ENCODE measurements around the gene ADGRE2.
"Not testable (repeated sequence)": the region's sequence is repeated elsewhere in the genome, so short reads cannot be mapped to it uniquely, and the experiment has no call there.

ADGRE2 gene

DNA sequence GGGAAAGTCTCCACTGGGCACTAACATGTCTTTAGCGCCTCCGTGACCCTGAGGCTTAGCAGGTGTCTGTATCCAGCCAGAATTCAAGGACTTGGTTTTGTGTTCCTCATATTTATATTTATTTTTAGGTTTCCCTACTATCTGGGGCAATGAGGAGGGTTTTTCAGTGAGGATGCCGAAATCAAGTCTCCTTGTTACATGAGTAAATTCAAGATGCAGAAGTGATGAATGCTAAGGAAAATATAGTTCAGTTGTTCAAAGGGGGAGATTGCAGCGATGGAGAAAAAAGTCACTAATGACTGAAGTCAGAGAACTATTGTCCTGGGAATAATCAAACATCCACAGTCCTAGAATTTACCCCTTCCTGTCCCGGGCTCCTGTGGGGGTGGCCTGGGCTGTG is 791 bp upstream of the ADGRE2 start:
- DNase-seq (ENCODE audit: low read depth in 3 of 3) = no peak

DNA sequence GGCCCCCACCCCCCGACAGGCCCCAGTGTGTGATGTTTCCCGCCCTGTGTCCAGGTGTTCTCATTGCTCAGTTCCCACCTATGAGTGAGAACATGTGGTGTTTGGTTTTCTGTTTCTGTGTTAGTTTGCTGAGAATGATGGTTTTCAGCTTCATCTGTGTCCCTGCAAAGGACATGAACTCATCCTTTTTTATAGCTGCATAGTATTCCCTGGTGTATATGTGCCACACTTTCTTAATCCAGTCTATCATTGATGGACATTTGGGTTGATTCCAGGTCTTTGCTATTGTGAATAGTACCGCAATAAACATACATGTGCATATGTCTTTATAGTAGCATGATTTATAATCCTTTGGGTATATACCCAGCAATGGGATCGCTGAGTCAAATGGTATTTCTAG is 715 bp downstream of the ADGRE2 start:
- not testable (repeated sequence) for DNase-seq (ENCODE audit: low read depth in 3 of 3)

DNA sequence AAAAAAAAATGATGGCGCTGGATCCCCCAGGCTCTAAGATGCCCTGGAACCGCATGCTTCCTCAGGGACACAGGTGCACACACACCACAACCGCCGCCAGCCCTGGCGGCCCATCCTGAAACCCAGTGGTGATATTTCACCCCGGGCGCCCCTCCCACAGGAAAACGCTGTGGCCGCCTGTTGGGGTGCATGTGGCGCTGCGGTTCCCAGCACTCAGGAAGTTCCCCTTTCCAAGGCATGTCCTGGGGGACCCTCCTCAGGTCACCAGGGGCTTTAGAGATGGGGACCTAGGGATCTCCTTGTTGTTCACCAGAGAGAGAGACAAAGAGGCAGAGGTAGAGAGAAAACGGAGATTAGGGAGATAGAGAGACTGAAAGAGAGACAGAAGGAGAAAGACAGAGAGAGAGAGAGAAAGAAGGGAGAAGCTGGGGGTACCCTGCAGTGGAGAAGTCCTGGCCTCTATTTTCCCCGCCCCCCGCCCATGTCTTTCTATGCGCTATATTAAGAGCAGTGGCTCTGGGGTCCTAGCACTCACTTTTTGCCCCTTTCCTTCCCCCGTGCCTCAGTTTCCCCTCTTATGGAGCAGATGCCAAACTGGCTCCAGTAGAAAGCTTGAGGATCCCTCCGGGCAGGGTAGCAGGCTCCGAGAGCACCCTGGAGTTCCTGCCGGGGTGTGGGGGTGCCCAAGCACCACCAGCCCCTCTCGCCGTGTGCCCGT is 2.3 kb downstream of the ADGRE2 start:
- DNase-seq (ENCODE audit: low read depth in 3 of 3) = no peak

DNA sequence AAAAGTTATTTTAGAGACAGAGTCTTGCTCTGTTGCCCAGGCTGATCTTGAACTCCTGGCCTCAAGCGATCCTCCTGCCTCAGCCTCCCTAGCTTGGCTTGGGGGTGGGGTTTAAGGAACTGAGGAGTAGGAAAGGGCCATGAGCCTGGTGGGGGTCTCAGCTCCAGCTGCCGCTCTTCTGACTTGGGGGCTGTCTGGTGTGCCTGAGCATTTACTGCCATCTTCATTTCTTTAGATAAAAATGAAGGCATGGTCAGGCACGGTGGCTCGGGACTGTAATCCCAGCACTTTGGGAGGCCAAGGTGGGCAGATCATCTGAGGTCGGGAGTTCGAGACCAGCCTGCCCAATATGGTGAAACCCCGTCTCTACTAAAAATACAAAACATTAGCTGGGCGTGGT is 3.0 kb downstream of the ADGRE2 start:
- not testable (repeated sequence) for DNase-seq (ENCODE audit: low read depth in 3 of 3)

DNA sequence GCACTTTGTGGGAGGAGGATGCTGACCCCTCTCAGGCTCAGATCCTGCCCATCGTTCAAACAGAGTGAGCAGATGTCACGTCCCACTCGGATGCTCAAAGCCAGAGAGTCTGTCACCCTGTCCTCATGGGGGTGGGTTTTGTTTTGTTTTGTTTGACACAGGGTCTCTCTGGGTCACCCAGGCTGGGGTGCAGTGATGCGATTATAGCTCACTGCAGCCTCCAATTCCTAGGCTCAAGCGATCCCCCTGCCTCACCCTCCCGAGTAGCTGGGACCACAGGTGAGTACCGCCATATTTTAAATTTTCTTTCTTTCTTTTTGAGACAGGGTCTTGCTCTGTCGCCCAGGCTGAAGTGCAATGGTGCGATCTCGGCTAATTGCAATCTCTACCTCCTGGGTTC is 4.0 kb downstream of the ADGRE2 start:
- DNase-seq (ENCODE audit: low read depth in 3 of 3) = no peak

DNA sequence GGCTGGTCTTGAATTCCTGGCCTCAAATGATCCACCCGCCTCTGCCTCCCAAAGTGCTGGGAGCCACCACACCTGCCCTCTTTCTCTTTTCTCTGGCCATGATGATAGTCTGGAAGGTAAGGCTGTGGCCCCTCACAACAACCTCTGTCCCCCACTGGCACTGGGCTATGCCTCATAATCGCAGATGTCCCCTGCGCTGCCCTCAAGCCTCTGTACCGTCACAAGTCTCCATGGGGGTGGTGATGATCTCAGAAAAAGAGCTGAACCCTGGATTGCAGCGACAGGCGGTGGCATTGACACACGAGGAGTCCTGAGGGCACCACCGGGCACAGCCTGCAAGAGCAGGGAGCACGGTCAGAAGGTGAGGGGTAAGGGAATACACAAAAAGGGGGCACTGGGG is 4.6 kb downstream of the ADGRE2 start:
- not testable (repeated sequence) for DNase-seq (ENCODE audit: low read depth in 3 of 3)

DNA sequence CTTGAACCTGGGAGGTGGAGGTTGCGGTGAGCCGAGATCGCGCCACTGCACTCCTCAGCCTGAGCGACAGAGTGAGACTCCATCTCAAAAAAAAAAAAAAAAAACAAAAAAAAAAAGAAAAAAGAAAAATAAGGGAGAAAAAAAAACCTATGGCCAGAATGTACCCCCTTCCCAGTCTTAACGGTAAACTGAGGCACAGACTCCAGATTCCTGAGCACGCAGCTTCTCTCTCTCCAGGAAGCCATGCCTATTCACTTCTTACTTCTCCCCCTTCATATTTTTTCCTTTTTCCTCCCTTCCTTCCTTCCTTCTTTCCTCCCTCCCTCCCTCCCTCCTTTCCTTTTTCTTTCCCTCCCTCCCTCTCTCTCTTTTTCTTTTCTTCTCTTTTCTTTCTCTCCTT is 5.4 kb downstream of the ADGRE2 start:
- DNase-seq (ENCODE audit: low read depth in 3 of 3) = no peak

DNA sequence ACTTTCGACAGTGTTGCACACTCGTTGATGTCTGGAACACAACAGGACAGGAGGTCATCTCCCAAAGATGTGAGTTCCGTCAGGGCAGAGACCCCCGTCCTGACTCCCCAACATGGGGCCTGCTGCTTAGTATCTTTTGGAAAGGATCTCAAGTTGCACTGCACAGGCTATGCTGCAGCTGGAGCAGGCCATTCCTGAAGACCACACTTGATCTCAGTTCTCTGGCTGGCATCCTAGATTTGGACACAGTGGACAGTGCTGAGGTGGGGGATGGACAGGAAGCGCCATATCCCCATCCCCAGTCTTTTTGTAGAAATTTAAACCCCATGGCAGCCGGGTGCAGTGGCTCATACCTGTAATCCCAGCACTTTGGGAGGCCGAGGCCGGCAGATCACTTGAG is 5.9 kb downstream of the ADGRE2 start:
- DNase-seq (ENCODE audit: low read depth in 3 of 3) = no peak

DNA sequence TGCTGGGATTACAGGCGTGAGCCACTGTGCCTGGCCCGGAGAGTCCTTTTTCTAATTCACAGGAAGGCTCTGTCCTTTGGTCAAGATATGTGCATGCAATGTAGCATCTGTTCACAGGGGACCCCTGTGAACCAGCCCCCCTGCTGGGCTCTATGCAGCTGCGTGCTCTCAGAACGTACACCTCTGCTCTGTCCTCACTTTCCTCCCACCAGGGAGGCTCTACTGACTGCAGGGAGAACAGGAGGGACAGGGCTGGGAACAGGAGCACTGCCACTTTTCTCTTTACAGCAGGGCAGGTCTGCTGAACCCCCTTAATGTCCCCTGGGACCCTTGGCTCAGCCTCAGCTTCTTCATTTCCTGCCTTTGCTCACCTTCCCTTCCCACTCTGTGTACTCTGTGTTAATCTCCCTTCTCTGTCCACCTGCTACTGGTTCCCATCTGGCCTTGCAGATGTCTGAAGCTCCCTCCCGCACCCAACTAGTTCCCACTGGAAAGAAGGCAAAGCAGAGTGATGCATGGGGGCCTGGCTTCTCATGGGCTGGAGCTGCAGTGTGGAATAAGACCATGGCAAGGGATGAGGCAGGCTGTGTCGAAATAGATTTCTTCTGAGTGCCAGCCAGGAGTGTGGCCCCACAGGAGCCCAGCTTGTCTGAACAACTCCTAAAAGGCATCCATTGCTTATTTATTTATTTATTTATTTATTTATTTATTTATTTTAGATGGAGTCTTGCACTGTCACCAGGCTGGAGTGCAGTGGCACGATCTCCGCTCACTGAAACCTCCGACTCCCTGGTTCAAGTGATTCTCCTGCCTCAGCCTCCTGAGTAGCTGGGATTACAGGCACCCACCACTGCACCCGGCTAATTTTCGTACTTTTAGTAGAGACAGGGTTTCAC is 7.2 kb downstream of the ADGRE2 start:
- DNase-seq (ENCODE audit: low read depth in 3 of 3) = no peak

DNA sequence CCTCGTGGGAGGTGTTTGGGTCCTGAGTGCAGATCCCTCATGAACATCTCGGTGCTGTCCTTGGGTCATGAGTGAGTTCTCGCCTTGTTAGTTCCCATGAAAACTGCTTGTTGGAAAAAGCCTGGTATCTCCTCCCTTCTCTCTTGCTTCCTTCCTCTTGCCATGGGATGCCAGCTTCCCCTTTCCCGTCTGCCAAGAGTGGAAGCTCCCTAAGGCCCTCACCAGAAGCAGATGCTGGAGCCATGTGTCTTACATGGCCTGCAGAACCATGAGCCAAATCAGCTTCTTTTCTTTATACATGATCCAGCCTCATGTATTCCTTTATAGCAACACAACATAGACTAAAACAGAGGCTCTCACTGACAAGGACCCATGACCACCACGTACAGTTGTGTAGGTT is 8.2 kb downstream of the ADGRE2 start:
- no peak for DNase-seq (ENCODE audit: low read depth in 3 of 3)

DNA sequence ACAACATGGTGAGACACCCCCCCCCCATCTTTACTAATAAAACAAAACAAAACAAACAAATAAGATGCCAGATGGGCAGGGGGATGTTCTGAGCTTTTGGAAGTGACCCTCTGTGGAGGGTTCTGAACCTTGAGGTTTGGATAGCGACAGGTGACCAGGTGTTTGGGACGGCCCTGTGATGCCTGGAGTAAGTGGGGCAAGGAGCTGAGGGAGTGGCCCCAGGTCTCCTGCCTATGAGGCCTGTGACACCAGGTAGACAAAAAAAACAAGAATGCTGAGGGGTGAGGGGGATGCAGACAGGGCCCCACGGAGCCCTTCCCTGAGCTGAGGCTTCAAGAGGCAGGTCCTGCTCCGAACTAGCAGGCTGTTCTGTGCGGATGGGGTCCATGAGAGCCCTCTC is 9.2 kb downstream of the ADGRE2 start:
- DNase-seq (ENCODE audit: low read depth in 3 of 3) = no peak

DNA sequence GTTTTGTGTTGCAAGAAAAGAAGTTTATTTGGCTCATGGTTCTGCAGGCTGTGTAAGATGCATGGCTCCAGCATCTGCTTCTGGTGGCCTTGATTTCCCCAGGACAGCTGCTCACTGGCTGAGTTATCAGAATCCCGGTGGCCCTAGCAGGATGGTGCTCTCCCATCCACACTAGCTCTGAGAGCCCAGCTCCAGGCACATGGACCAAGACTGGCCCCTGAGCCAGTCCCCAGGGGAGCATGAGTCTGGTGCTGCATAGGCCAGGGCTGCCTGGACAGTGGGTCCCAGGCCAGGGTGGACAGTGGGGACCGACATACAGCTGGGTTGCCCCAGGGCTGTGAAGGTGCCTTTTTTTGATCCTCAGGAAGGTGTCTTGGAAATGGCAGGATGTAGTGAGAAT is 10.4 kb downstream of the ADGRE2 start:
- DNase-seq (ENCODE audit: low read depth in 3 of 3) = no peak

DNA sequence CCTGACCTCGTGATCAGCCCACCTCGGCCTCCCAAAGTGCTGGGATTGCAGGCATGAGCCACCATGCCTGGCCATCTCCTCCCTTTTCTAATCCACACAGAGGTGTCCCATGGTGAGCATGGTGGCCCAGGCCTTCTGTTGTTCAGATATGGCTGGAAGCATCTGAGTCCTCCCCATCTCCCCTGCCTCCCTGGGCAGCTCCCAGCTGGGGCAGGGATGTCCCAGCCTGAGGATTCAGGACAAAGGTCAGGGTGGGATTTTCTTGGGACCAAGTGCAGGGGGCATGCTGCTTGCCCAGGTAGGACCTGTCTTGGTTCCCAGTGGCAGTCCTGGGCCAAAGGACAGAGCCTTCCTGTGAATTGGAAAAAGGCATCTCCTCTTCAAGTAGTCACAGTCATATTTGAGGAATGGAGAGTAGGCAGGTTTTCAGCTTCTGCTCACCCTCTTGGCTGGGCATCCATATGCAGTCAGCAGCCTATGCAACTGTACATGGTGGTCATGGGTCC is 10.8 kb downstream of the ADGRE2 start:
- no peak for DNase-seq (ENCODE audit: low read depth in 3 of 3)

DNA sequence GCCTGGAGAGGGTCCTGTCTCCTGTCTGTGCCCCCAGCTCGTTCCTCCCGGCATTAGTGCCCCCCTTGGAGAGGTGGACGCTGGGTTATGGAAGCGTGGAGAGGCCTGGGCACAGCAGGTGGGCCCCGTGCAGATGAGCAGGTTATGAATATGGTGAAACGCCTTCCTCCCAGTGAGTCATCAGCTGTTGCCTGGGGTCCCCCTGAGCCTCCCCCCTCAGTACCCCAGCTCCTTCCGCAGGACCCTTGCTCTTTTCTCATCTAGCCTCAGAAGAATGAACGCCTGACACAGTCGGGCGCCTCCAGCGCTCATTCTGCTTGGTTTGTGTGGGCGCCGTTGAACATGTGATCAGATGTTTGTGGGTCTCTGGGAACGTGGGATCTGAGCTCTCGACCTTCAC is 12.5 kb downstream of the ADGRE2 start:
- not testable (repeated sequence) for DNase-seq (ENCODE audit: low read depth in 3 of 3)

DNA sequence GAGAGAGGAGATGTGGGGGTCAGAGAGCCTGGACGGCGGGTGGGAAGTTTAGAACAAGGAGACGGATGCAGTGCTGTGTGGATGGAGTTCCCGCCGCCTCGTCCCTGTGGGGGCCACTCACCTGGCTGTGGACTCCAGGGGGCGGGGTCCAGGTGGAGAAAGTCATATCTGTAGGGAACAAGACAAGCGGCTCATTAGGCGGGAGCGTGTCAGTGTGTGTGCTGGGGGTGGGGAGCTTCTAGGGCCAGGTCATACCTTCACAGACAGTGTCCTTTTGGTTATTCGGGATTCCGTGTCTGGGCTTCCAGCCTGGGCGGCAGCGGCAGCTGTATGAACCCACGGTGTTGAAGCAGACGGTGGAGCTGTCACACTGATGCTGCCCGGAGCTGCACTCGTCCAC is 13.0 kb downstream of the ADGRE2 start:
- not testable (repeated sequence) for DNase-seq (ENCODE audit: low read depth in 3 of 3)

DNA sequence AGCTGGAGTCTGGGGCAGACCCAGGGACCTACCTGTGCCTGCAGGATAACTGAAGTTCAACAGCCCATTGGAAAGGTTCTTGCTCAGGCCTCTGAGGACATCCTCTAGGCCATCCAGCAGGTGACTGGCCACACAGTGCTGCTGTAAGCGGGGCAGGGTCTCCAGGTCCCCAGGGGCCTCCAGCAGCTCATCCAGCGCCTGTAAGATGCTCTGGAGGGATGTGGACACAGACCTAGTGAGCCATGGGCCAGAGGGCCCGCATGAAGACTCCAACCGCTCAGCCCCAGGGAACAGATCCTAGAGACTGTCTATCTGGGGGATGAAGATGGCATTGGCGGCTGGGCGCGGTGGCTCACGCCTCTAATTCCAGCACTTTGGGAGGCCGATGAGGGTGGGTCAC is 14.0 kb downstream of the ADGRE2 start:
- no peak for DNase-seq (ENCODE audit: low read depth in 3 of 3)

DNA sequence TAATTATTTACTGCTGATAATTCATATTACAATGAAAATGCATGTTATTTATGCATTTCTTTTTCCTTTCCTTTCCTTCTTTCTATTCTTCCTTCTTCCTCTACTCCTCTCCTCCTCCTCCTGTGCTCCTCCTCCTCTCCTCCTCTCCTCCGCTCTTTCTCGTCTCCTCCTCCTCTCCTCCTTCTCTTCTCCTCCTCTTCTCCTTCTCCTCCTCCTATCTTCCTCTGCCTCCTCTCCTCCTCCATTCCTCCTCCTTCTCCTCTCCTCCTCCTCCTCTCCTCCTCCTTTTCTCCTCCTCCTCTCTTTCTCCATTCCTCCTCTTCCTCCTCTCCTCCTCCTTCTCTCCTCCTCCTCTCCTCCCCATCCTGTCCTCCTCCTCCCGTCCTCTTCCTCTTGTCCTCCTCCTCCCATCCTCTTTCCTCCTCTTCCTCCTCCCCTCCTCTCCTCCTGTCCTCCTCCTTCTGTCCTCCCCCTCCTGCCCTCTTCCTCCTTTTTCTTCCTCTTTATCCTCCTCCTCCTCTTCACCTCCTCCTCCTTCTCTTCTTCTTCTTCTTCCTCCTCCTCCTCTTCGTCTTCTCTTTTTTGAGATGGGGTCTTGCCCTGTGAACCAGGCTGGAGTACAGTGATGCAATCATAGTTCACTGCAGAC is 14.7 kb downstream of the ADGRE2 start:
- no peak for DNase-seq (ENCODE audit: low read depth in 3 of 3)

DNA sequence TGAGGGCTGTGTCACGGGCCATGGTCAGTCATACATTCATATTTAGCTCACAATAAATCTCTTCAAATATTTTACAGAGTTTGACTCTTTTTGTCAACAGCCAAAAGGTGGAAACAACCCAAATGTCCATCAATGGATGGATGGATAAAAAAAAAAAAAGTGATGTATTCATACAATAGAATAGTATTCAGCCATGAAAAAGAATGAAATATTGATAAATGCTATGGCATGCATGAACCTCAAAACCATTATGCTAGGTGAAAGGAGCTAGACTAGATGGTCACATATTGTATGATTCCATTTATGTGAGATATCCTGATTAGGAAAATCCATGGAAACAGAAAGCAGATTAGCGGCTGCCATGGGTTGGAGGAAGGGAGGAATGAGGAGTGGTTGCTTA is 16.2 kb downstream of the ADGRE2 start:
- DNase-seq (ENCODE audit: low read depth in 3 of 3) = no peak

DNA sequence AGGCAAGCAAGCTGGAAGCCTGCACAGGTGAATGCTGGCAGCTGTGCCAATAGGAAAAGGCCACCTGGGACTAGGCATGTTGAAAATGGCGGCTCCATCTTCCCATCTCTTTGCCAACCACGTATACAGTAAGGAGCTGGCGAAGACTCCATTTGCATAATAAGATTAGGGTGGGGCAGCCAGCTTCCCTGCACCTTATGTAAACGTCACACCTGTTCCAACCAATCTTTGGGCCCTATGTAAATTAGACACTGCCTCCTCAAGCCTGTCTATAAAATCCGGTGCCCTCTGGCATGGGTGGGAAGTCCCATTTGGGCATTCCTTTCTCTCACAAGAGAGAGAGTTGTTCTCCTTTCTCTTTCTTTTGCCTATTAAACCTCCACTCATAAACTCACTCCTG is 16.8 kb downstream of the ADGRE2 start:
- no peak for DNase-seq (ENCODE audit: low read depth in 3 of 3)

DNA sequence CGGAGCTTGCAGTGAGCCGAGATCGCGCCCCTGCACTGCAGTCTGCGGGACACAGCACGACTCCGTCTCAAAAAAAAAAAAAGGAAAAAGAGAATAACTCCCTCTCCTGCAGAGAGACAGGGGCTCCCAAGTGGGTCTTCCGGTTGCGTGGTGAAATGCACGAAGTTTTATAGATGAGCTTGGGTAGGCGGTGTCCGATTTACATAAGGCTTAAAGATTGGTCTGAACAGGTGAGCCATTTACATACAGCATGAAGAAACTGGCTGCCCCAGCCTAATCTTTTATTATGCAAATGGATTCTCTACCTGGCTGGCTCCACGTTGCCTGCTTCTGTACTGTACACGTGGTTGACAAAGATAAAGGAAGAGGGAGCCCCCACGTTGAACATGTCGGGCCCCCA is 19.5 kb downstream of the ADGRE2 start:
- no peak for DNase-seq (ENCODE audit: low read depth in 3 of 3)

DNA sequence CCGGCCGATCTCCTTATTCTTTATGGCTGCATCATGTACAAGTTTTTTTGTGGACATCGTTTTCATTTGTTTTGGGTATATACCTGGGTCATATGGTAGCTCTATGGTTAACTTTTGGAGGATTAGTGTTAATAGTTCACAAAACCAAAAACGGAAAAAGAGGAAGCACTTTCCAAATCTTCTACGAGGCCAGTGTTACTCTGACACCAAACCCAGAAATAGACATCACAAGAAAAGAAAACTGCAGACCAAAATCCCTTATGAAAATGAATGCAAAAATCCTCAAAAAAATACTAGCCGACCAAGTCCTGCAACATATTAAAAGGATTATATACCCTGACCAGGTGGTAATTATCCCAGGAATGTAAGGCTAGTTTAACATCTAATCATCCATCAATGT is 29.8 kb downstream of the ADGRE2 start:
- no peak for DNase-seq (ENCODE audit: low read depth in 3 of 3)

DNA sequence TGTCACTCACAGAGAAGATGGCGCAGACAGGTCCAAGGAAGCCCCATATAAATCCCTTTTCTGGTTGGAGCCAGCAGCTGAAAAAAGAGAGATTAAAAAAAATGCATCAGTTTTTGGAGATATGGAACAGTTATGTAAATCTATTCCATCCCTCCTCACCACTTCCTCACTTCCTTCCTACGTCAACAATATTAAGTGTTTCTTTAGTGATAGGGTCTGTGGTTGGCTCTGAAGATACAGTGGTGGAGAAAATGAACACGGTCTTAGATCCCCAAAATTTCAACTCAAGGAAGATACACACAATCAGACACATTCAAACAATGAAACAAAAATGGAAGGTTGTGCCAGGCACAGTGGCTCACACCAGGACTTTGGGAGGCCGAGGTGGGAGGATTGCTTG is 31.5 kb downstream of the ADGRE2 start:
- DNase-seq (ENCODE audit: low read depth in 3 of 3) = no peak

DNA sequence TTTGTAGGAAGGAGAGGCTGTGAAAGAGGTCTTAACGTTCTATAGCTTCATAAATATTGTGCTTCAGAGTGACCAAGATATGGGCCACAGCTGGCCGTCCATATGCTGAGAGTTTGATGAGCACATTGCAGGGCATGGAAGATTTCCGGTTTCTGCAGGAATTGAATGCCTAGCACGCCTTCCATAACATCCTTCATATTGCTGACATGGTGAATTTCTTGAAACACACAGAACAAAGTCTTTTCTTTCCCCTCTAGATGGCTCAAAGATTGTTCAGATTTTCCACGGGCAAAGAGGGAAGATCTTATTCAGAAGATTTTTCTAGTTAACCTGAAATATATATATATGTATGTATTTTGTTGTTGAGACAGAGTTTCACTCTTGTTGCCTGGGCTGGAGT is 42.4 kb downstream of the ADGRE2 start:
- no peak for DNase-seq (ENCODE audit: low read depth in 3 of 3)
